ENCODE results near the gene UNK. TPM values are rescaled to one million over a fixed set of nuclear protein-coding genes. Genes with fewer than 3 reads are reported as not detected.
"Not testable (repeated sequence)": the region's sequence is repeated elsewhere in the genome, so short reads cannot be mapped to it uniquely, and the experiment has no call there.

Gene UNK
- total RNA-seq, 2 donors from 2014 or later: 18.4 to 59.7 TPM

GRCh38 chr17:75808905-75809621, 24.5 kb downstream of the UNK start:
- TF ChIP-seq CTCF (IDR thresholded peaks at IDR 0.05) (peak in 1 of 7 experiments; percentile 20), POLR2A (IDR thresholded peaks at IDR 0.05) (no peak)
- 56 to 66% methylated on average over 8 to 18 of the region's 18 CpGs for WGBS, 2 donors
- Histone ChIP-seq H3K36me3 (replicated peaks in 1 of 2; ENCODE audit: insufficient read depth in 1 of 2, low read depth in 2 of 2) (peaks cover 3 to 21% of the 10 kb centered on the region in 2 donors), H3K27ac (peak overlapping the region in 3 of 4 donors; percentile 41 to 63 (median 44)), H3K4me3 (no peak overlapping the region), H3K9me3 (no peaks in the 10 kb centered on the region), H3K27me3 (no peaks in the 10 kb centered on the region), H3K4me1 (peaks cover 5% of the 10 kb centered on the region)
- peak in 3 of 4 donors; percentile 59 to 72 (median 66) for DNase-seq
- ATAC-seq: peak; percentile 56
- intact Hi-C loops (cut with DNase I): no loop called here

- intact Hi-C loops (cut with DNase I): no loop called here
- Histone ChIP-seq H3K27me3 (no peaks in the 10 kb centered on the region), H3K27ac (peak overlapping the region in 3 of 4 donors; percentile 11 to 59 (median 41)), H3K4me1 (peaks cover 5% of the 10 kb centered on the region), H3K4me3 (no peak overlapping the region), H3K9me3 (no peaks in the 10 kb centered on the region), H3K36me3 (replicated peaks in 1 of 2; ENCODE audit: insufficient read depth in 1 of 2, low read depth in 2 of 2) (peaks cover 3 to 25% of the 10 kb centered on the region in 2 donors)
- ATAC-seq (peak; percentile 5), DNase-seq (no peak)
- TF ChIP-seq CTCF (IDR thresholded peaks at IDR 0.05) (no peak), POLR2A (IDR thresholded peaks at IDR 0.05) (no peak)
- 85 to 89% methylated on average over 8 to 24 of the region's 24 CpGs for WGBS, 2 donors
These were observed 25.1 kb downstream of the UNK start for GRCh38 chr17:75809631-75810111.

GRCh38 chr17:75810216-75810615, 25.6 kb downstream of the UNK start:
- H3K27me3 ChIP-seq: no peaks in the 10 kb centered on the region
- H3K36me3 ChIP-seq (replicated peaks in 1 of 2; ENCODE audit: insufficient read depth in 1 of 2, low read depth in 2 of 2): peaks cover 3 to 27% of the 10 kb centered on the region in 2 donors
- H3K4me3 ChIP-seq: no peak overlapping the region
- DNase-seq (no peak), ATAC-seq (no peak)
- H3K9me3 ChIP-seq: no peaks in the 10 kb centered on the region
- no peak overlapping the region for H3K27ac ChIP-seq
- 93 to 94% methylated on average over 5 of the region's 5 CpGs for WGBS, 2 donors
- TF ChIP-seq CTCF (IDR thresholded peaks at IDR 0.05): no peak
- TF ChIP-seq POLR2A (IDR thresholded peaks at IDR 0.05): no peak
- peaks cover 5% of the 10 kb centered on the region for H3K4me1 ChIP-seq
- intact Hi-C loops (cut with DNase I): no loop called here

- H3K36me3 ChIP-seq (replicated peaks in 1 of 2; ENCODE audit: insufficient read depth in 1 of 2, low read depth in 2 of 2): peaks cover 3 to 29% of the 10 kb centered on the region in 2 donors
- H3K4me3 ChIP-seq; DNase-seq; H3K9me3 ChIP-seq; H3K27me3 ChIP-seq; H3K27ac ChIP-seq; intact Hi-C loops (cut with DNase I); H3K4me1 ChIP-seq; ATAC-seq: not testable (repeated sequence)
- WGBS, 2 donors: 96% methylated on average over 11 of the region's 11 CpGs
These were observed 26.1 kb downstream of the UNK start for GRCh38 chr17:75810756-75811155.

- no peak overlapping the region for H3K27ac ChIP-seq
- no peaks in the 10 kb centered on the region for H3K9me3 ChIP-seq
- no peaks in the 10 kb centered on the region for H3K27me3 ChIP-seq
- TF ChIP-seq POLR2A (IDR thresholded peaks at IDR 0.05) (no peak), CTCF (IDR thresholded peaks at IDR 0.05) (no peak)
- no peak for DNase-seq
- WGBS, 2 donors: 93 to 100% methylated on average over 6 to 7 of the region's 7 CpGs
- intact Hi-C loops (cut with DNase I): no loop called here
- H3K4me3 ChIP-seq: no peak overlapping the region
- no peak for ATAC-seq
- peaks cover 5% of the 10 kb centered on the region for H3K4me1 ChIP-seq
- H3K36me3 ChIP-seq (replicated peaks in 1 of 2; ENCODE audit: insufficient read depth in 1 of 2, low read depth in 2 of 2): peaks cover 3 to 29% of the 10 kb centered on the region in 2 donors
These were observed 26.6 kb downstream of the UNK start for GRCh38 chr17:75811174-75811573.
